DND-41 (cell line): ENCODE data around the gene ESR2.

Experiments
- ATAC-seq: fragments of 200-7000 bp; cut with Tn5 transposase; 3 replicates; pipeline ENCODE4 v1.9.1; 2021; ENCODE audit warnings: low read depth; ENCODE audit not compliant: insufficient read depth
- DNase-seq: peaks from one replicate; pipeline ENCODE4 v3.0.0-alpha.2; 2020
- H2AFZ ChIP-seq: 2 replicates; pipeline ENCODE4 v1.6.0; 2012; ENCODE audit warnings: low read depth, low read length
- H3K27ac ChIP-seq: 2 replicates; pipeline ENCODE4 v1.5.1; 2012; ENCODE audit warnings: low read length, inconsistent platforms
- H3K27me3 ChIP-seq: fragments of 200-600 bp; sonication (generic); 2 replicates; pipeline ENCODE4 v1.6.0; 2012; ENCODE audit warnings: low read length, mild to moderate bottlenecking, inconsistent platforms; ENCODE audit not compliant: insufficient read depth, poor library complexity
- H3K36me3 ChIP-seq: 2 replicates; pipeline ENCODE4 v1.5.1; 2012; ENCODE audit warnings: low read length, inconsistent platforms; ENCODE audit not compliant: insufficient read depth
- H3K4me1 ChIP-seq: 2 replicates; pipeline ENCODE4 v1.5.1; 2012; ENCODE audit warnings: mild to moderate bottlenecking, low read length; ENCODE audit not compliant: insufficient read depth
- H3K4me2 ChIP-seq: 2 replicates; pipeline ENCODE4 v1.6.0; 2012; ENCODE audit warnings: mild to moderate bottlenecking, moderate library complexity, low read length, inconsistent platforms; ENCODE audit not compliant: insufficient read depth
- H3K4me3 ChIP-seq, 2 experiments: fragments of 200-600 bp in 1 of 2; shearing (Covaris generic) in 1 of 2; 2 replicates each; pipeline ENCODE4 v1.5.1; 2012 to 2016; ENCODE audit warnings: inconsistent platforms in 2 of 2, low read length in 2 of 2, mild to moderate bottlenecking in 2 of 2, low read depth in 1 of 2, moderate library complexity in 1 of 2
- H3K79me2 ChIP-seq: 2 replicates; pipeline ENCODE4 v1.6.0; 2012; ENCODE audit warnings: low read length, inconsistent platforms; ENCODE audit not compliant: insufficient read depth
- H3K9ac ChIP-seq: 2 replicates; pipeline ENCODE4 v1.6.0; 2012; ENCODE audit warnings: low read depth, mild to moderate bottlenecking, inconsistent platforms, low read length, moderate library complexity
- H3K9me3 ChIP-seq: 2 replicates; pipeline ENCODE4 v1.5.1; 2012; ENCODE audit warnings: low read length, moderate library complexity, mild to moderate bottlenecking, inconsistent platforms; ENCODE audit not compliant: insufficient read depth, severe bottlenecking
- H4K20me1 ChIP-seq: 2 replicates; pipeline ENCODE4 v1.6.0; 2012; ENCODE audit warnings: low read length; ENCODE audit not compliant: insufficient read depth
- CTCF ChIP-seq: IDR thresholded peaks from 2 replicates; pipeline ENCODE4 v1.5.1; 2012; ENCODE audit warnings: borderline replicate concordance, low read length, moderate library complexity, mild to moderate bottlenecking; ENCODE audit not compliant: poor library complexity, severe bottlenecking; ENCODE audit errors: extremely low read depth
- EZH2 ChIP-seq: IDR thresholded peaks from 3 replicates; pipeline ENCODE4 v1.6.1; 2012; ENCODE audit warnings: borderline replicate concordance, low read depth, mild to moderate bottlenecking, moderate library complexity, low read length, inconsistent platforms; ENCODE audit not compliant: severe bottlenecking

Gene ESR2

DNA sequence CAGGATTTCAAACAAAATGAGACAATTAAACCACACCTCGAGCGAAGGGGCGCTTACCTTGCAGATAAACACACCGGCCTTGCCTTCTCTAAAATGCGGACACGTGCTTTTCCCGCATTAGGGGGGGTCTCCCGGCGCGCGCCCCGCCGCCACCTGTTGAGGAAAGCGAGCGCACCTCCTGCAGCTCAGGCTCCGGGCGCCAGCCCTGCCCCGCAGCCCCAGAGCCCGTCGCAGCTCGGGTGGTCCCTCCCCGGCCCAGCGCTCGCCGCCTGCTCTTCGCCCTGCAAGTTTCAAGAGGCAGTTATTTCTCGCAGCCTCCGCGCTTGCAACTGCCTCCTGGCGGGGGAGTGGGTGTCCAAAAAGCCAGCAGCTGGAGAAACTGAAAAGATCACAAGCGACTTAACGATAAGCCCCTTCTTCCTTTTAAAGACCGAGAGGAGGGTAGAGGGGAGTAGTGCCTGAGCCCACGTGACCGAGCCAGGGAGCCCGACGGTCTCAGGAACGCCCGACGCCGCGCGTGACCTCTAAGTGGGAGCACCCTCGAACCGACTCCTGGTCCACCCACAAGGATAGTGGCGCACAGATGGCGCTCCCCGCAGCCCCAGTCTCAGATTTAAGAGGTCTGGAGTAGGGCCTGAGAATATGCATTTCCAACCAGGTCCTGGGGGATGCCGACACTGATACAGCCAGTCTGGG lies at the start of gene ESR2:
Gene ESR2 (minus strand): TSS at position 396 of the 696 bp plus-strand sequence. CDS start 11,386 bp downstream, outside the sequence.
- TF ChIP-seq CTCF (peak; percentile 19), EZH2 (peak; percentile 72)
- H4K20me1 ChIP-seq = no peaks in the 10 kb centered on the region
- H3K9ac ChIP-seq = peak within 1 kb of the TSS; percentile 25; the same call in 1 of the 2 replicates
- no peaks in the 10 kb centered on the region for H3K9me3 ChIP-seq
- peaks cover 19% of the 10 kb centered on the region for H3K4me1 ChIP-seq
- H3K4me3 ChIP-seq = peak within 1 kb of the TSS in 1 of 2 experiments; percentile 57; a peak in 3 of 4 replicates
- peaks cover 33% of the 10 kb centered on the region for H3K27me3 ChIP-seq
- peak within 1 kb of the TSS; percentile 93 for H3K4me2 ChIP-seq
- H3K27ac ChIP-seq = no peak within 1 kb of the TSS
- DNase-seq (peak; percentile 52), ATAC-seq (peak; percentile 68)
- H3K79me2 ChIP-seq = no peaks in the 10 kb centered on the region
- peak within 1 kb of the TSS; percentile 78 for H2AFZ ChIP-seq
- H3K36me3 ChIP-seq = no peaks in the 10 kb centered on the region

GRCh38 chr14:64340560-64341196 lies 46.5 kb upstream of the ESR2 start:
- Histone ChIP-seq H2AFZ (no peak overlapping the region), H3K9ac (no peak overlapping the region), H3K36me3 (no peaks in the 10 kb centered on the region; the same call in 1 of the 2 replicates), H3K4me3 (no peak overlapping the region), H3K4me1 (peaks cover 24% of the 10 kb centered on the region), H3K4me2 (no peak overlapping the region), H4K20me1 (no peaks in the 10 kb centered on the region), H3K79me2 (peaks cover 13% of the 10 kb centered on the region), H3K27me3 (no peaks in the 10 kb centered on the region), H3K9me3 (peaks cover 11% of the 10 kb centered on the region), H3K27ac (no peak overlapping the region)
- ATAC-seq = no peak
- no peak for DNase-seq
- TF ChIP-seq CTCF (no peak), EZH2 (no peak)

- peaks cover 13% of the 10 kb centered on the region for H3K79me2 ChIP-seq
- H3K4me3 ChIP-seq = peak overlapping the region; percentile 70 to 89; a peak in 3 of 4 replicates
- peak overlapping the region; percentile 97 for H3K9ac ChIP-seq
- no peaks in the 10 kb centered on the region; the same call in 1 of the 2 replicates for H3K36me3 ChIP-seq
- DNase-seq = peak; percentile 99
- H3K4me1 ChIP-seq = peaks cover 24% of the 10 kb centered on the region
- no peaks in the 10 kb centered on the region for H3K27me3 ChIP-seq
- peak overlapping the region; percentile 96 for H2AFZ ChIP-seq
- peak; percentile 90 for ATAC-seq
- H4K20me1 ChIP-seq = no peaks in the 10 kb centered on the region
- H3K4me2 ChIP-seq = peak overlapping the region; percentile 73
- peaks cover 11% of the 10 kb centered on the region for H3K9me3 ChIP-seq
- TF ChIP-seq CTCF (no peak), EZH2 (no peak)
- peak overlapping the region; percentile 97 for H3K27ac ChIP-seq
Observed at GRCh38 chr14:64338616-64339316, 44.6 kb upstream of the ESR2 start.
